HG03439 (cell line): ENCODE data around the gene ACTR1B.
"Not testable (repeated sequence)": the region's sequence is repeated elsewhere in the genome, so short reads cannot be mapped to it uniquely, and the experiment has no call there.

Source experiments
- ATAC-seq: cut with Tn5 transposase; IDR thresholded peaks from one replicate; pipeline ENCODE4 v1.9.1; 2021; ENCODE audit warnings: mild to moderate bottlenecking, moderate library complexity; ENCODE audit not compliant: unreplicated experiment

ACTR1B gene

GRCh38 chr2:97659256-97660043 lies 4.4 kb downstream of the ACTR1B start:
- ATAC-seq, result no peak

- no peak for ATAC-seq
These were observed 5.1 kb downstream of the ACTR1B start for GRCh38 chr2:97658691-97659157.

GRCh38 chr2:97657986-97658690 lies 5.7 kb downstream of the ACTR1B start:
- ATAC-seq, result no peak

- no peak for ATAC-seq
These were observed 6.8 kb downstream of the ACTR1B start for GRCh38 chr2:97656905-97657587.

GRCh38 chr2:97656129-97656755 lies 7.6 kb downstream of the ACTR1B start:
- no peak for ATAC-seq

- ATAC-seq, result no peak
These were observed 9.1 kb downstream of the ACTR1B start for GRCh38 chr2:97654791-97655190.

- ATAC-seq, result no peak
These were observed 9.5 kb downstream of the ACTR1B start for GRCh38 chr2:97654309-97654708.

GRCh38 chr2:97653874-97654273 lies 10.0 kb downstream of the ACTR1B start:
- ATAC-seq, result no peak

GRCh38 chr2:97653473-97653872 lies 10.4 kb downstream of the ACTR1B start:
- ATAC-seq, result no peak

GRCh38 chr2:97651114-97651513 lies 12.7 kb downstream of the ACTR1B start:
- ATAC-seq, result no peak

- no peak for ATAC-seq
These were observed 16.9 kb downstream of the ACTR1B start for GRCh38 chr2:97646977-97647376.

- ATAC-seq, result peak; percentile 96
These were observed 17.9 kb downstream of the ACTR1B start, which contains the start of gene COX5B for GRCh38 chr2:97645695-97646629. COX5B (plus strand) TSS chr2:97646062; CDS start chr2:97646087, 25 bp downstream.

GRCh38 chr2:97645112-97645694 lies 18.6 kb downstream of the ACTR1B start:
- ATAC-seq, result peak; percentile 36

- no peak for ATAC-seq
These were observed 19.7 kb downstream of the ACTR1B start for GRCh38 chr2:97644023-97644717.

- ATAC-seq, result not testable (repeated sequence)
These were observed 37.8 kb downstream of the ACTR1B start for GRCh38 chr2:97626049-97626430.

GRCh38 chr2:97625354-97626048 lies 38.3 kb downstream of the ACTR1B start:
- ATAC-seq, result not testable (repeated sequence)

- ATAC-seq, result not testable (repeated sequence)
These were observed 40.9 kb downstream of the ACTR1B start for GRCh38 chr2:97622976-97623375.

- not testable (repeated sequence) for ATAC-seq
These were observed 43.4 kb downstream of the ACTR1B start for GRCh38 chr2:97620492-97620891.
